GM10248 (cell line): ENCODE results near the gene WASF2.
"Not testable (repeated sequence)": the region's sequence is repeated elsewhere in the genome, so short reads cannot be mapped to it uniquely, and the experiment has no call there.

Source experiments
- CTCF ChIA-PET: fragments of 300-600 bp; sonication (Branson Sonifier 250); formaldehyde crosslinking; extraction: SDS; loops from one replicate; lab custom pipeline; 2021; ENCODE audit warnings: antibody characterized with exemption; lab: Yijun Ruan, JAX
- POLR2A ChIA-PET: fragments of 350-650 bp; sonication (Branson Sonifier 250); formaldehyde crosslinking; extraction: SDS; loops from one replicate; lab custom pipeline; 2020; ENCODE audit warnings: antibody characterized with exemption; lab: Yijun Ruan, JAX
- DNase-seq: peaks from one replicate; pipeline ENCODE4 v3.0.0; 2012; ENCODE audit errors: extremely low spot score
- TF ChIP-seq, protein P1 (sequence below): IDR thresholded peaks from 2 replicates; pipeline ENCODE4 v1.5.1; 2012; ENCODE audit warnings: mild to moderate bottlenecking, low read depth; ENCODE audit errors: extremely low read depth, missing control alignments, control extremely low read depth

Gene WASF2

GRCh38 chr1:27436204-27437159, 53.5 kb downstream of the WASF2 start:
- CTCF ChIA-PET, result interaction anchor here (0.9 to 5.6 kb wide), 11 partner anchors 9 to 172 kb away, joined by 3 to 66 read pairs (median 5); no protein-coding TSS in a partner anchor
- DNase-seq, result no peak
- POLR2A ChIA-PET, result interaction anchor here (0.6 kb wide), 1 partner anchor 31 kb away, joined by 4 read pairs; no protein-coding TSS in a partner anchor
- TF ChIP-seq, protein P1, sequence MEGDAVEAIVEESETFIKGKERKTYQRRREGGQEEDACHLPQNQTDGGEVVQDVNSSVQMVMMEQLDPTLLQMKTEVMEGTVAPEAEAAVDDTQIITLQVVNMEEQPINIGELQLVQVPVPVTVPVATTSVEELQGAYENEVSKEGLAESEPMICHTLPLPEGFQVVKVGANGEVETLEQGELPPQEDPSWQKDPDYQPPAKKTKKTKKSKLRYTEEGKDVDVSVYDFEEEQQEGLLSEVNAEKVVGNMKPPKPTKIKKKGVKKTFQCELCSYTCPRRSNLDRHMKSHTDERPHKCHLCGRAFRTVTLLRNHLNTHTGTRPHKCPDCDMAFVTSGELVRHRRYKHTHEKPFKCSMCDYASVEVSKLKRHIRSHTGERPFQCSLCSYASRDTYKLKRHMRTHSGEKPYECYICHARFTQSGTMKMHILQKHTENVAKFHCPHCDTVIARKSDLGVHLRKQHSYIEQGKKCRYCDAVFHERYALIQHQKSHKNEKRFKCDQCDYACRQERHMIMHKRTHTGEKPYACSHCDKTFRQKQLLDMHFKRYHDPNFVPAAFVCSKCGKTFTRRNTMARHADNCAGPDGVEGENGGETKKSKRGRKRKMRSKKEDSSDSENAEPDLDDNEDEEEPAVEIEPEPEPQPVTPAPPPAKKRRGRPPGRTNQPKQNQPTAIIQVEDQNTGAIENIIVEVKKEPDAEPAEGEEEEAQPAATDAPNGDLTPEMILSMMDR, result no peak

- ChIA-PET POLR2A (interaction anchor here (0.6 kb wide), 2 partner anchors 32 to 64 kb away, joined by 4 to 6 read pairs; no protein-coding TSS in a partner anchor), CTCF (interaction anchor here (0.7 to 5.6 kb wide), 12 partner anchors 9 to 227 kb away, joined by 3 to 66 read pairs (median 4); no protein-coding TSS in a partner anchor)
- TF ChIP-seq, protein P1, result no peak
- DNase-seq, result peak; percentile 47
Measured at GRCh38 chr1:27435566-27436203, 54.3 kb downstream of the WASF2 start.

DNA sequence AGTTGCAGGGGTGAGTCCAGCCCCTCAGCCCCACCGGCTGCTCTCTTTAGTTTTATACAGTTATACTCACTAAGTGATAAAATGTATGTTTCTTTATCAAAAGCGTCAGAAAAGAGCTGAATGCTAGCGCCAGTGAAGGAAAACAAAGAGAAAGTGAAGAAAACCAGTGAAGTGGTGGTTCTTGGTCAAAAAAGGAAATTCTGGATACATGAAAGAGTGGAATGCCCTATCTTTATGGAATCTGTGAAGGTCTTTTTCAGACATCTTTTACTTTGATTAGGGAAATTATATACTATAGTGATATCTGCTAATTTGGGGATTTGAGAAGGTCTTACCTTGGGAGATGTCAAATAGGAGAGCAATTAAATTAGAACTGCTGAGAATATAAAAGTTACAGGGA, 56.3 kb downstream of the WASF2 start:
- TF ChIP-seq, protein P1, result no peak
- DNase-seq, result no peak
- POLR2A ChIA-PET, result interaction anchor here (0.7 kb wide), 1 partner anchor 175 kb away, joined by 5 read pairs; no protein-coding TSS in a partner anchor
- CTCF ChIA-PET, result interaction anchor here (1.0 to 1.7 kb wide), 5 partner anchors 10 to 229 kb away, joined by 3 to 5 read pairs (median 4); no protein-coding TSS in a partner anchor

GRCh38 chr1:27432725-27433124, 57.2 kb downstream of the WASF2 start:
- DNase-seq, POLR2A ChIA-PET: not testable (repeated sequence)
- CTCF ChIA-PET, result interaction anchor here (1.0 to 1.3 kb wide), 2 partner anchors 37 to 230 kb away, joined by 3 read pairs; no protein-coding TSS in a partner anchor

DNA sequence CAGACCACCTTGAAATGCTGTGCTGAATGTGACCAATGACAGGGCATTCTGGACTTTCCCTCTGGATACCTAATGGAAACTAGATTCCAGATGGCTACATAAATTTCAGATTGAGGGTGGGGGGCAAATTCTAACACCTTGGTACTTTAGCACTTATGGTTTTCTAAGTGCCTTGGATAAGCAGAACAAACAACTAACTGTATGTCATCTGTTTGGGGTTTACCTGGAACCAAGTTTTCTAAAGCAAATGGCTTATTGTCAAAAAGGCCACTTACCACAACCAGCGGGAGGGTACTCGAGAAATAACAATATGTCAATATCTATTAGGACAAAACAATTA, 58.4 kb downstream of the WASF2 start:
- ChIA-PET POLR2A (no interaction called here), CTCF (interaction anchor here (1.2 to 10.7 kb wide), 5 partner anchors 7 to 175 kb away, joined by 3 to 66 read pairs (median 5); no protein-coding TSS in a partner anchor)
- DNase-seq, result no peak
- TF ChIP-seq, protein P1, result no peak

GRCh38 chr1:27430903-27431600, 58.9 kb downstream of the WASF2 start:
- POLR2A ChIA-PET, result no interaction called here
- CTCF ChIA-PET, result interaction anchor here (0.6 to 10.7 kb wide), 9 partner anchors 7 to 176 kb away, joined by 3 to 66 read pairs (median 5); no protein-coding TSS in a partner anchor
- DNase-seq, result no peak
- TF ChIP-seq, protein P1, result no peak
